Esophagus squamous epithelium (tissue), 4 donors: ENCODE results near the gene ZNF429.

Source experiments
- CTCF ChIP-seq, 6 experiments: fragments of 450-650 bp in 4 of 6; fragments of 200-600 bp in 2 of 6; sonication (generic) in 2 of 6; IDR thresholded peaks; one replicate each; pipeline ENCODE4 v1.5.1; 2016 to 2019; ENCODE audit warnings: antibody characterized with exemption in 6 of 6, mild to moderate bottlenecking in 4 of 6, moderate library complexity in 4 of 6
- POLR2A ChIP-seq, 4 donors: fragments of 450-650 bp; IDR thresholded peaks; one replicate each; pipeline ENCODE4 v1.6.1; 2017; ENCODE audit warnings: antibody characterized with exemption in 4 of 4, mild to moderate bottlenecking in 4 of 4, moderate library complexity in 3 of 4

GRCh38 chr19:21593008-21593481 is 87.6 kb downstream of the ZNF429 start:
- TF ChIP-seq POLR2A (IDR thresholded peaks at IDR 0.05) (no peak), CTCF (IDR thresholded peaks at IDR 0.05) (no peak)
